ENCODE results near the gene JAK2. TPM values are rescaled to one million over a fixed set of nuclear protein-coding genes. Genes with fewer than 3 reads are reported as not detected.
"Not testable (repeated sequence)": the region's sequence is repeated elsewhere in the genome, so short reads cannot be mapped to it uniquely, and the experiment has no call there.

Gene JAK2
- total RNA-seq, 1 experiment from 2014 or later: 1.4 TPM

- H3K4me3 Mint-ChIP-seq (ENCODE audit: unreplicated experiment): no peak overlapping the region
- no peak for TF ChIP-seq CTCF (IDR thresholded peaks at IDR 0.05; ENCODE audit: insufficient read depth in 1 of 2, low read depth in 1 of 2, low read length in 1 of 2, severe bottlenecking in 1 of 2, unreplicated experiment in 1 of 2)
- CTCF ChIA-PET: no interaction called here
- no peak overlapping the region for H3K4me3 ChIP-seq (ENCODE audit: low read depth, low read length)
- intact Hi-C loops (cut with micrococcal nuclease; ENCODE audit: unreplicated experiment): no loop called here
- no peaks in the 10 kb centered on the region for H3K36me3 Mint-ChIP-seq (ENCODE audit: insufficient read depth, unreplicated experiment)
- H3K4me1 Mint-ChIP-seq (ENCODE audit: low read depth, unreplicated experiment): peaks cover 14% of the 10 kb centered on the region
- no peaks in the 10 kb centered on the region for H3K9me3 Mint-ChIP-seq (ENCODE audit: unreplicated experiment)
- no peaks in the 10 kb centered on the region for H3K9me3 ChIP-seq
- no peak for DNase-seq
- no TSS peak for BruUV-seq (replicated peaks)
- H3K27me3 Mint-ChIP-seq (ENCODE audit: insufficient read depth, unreplicated experiment): no peaks in the 10 kb centered on the region
- POLR2A ChIA-PET: no interaction called here
- no peak overlapping the region for H3K27ac Mint-ChIP-seq (ENCODE audit: unreplicated experiment)
- H3K36me3 ChIP-seq (ENCODE audit: control insufficient read depth, insufficient read depth, low read length): no peaks in the 10 kb centered on the region
- H3K27me3 ChIP-seq (replicated peaks; ENCODE audit: control insufficient read depth, insufficient read depth, low read length): no peaks in the 10 kb centered on the region
- no peaks in the 10 kb centered on the region for H3K4me1 ChIP-seq
Observed at GRCh38 chr9:4937446-4937845, 47.6 kb upstream of the JAK2 start.

- Histone ChIP-seq H3K27me3 (replicated peaks; ENCODE audit: control insufficient read depth, insufficient read depth, low read length) (no peaks in the 10 kb centered on the region), H3K9me3 (no peaks in the 10 kb centered on the region), H3K36me3 (ENCODE audit: control insufficient read depth, insufficient read depth, low read length) (no peaks in the 10 kb centered on the region), H3K4me1 (no peaks in the 10 kb centered on the region), H3K4me3 (ENCODE audit: low read depth, low read length) (no peak overlapping the region)
- no TSS peak for BruUV-seq (replicated peaks)
- CTCF ChIA-PET: no interaction called here
- TF ChIP-seq CTCF (IDR thresholded peaks at IDR 0.05; ENCODE audit: insufficient read depth in 1 of 2, low read depth in 1 of 2, low read length in 1 of 2, severe bottlenecking in 1 of 2, unreplicated experiment in 1 of 2): no peak
- H3K9me3 Mint-ChIP-seq (ENCODE audit: unreplicated experiment): no peaks in the 10 kb centered on the region
- H3K4me3 Mint-ChIP-seq (ENCODE audit: unreplicated experiment): no peak overlapping the region
- no peaks in the 10 kb centered on the region for H3K36me3 Mint-ChIP-seq (ENCODE audit: insufficient read depth, unreplicated experiment)
- DNase-seq: no peak
- no peak overlapping the region for H3K27ac Mint-ChIP-seq (ENCODE audit: unreplicated experiment)
- POLR2A ChIA-PET: no interaction called here
- H3K27me3 Mint-ChIP-seq (ENCODE audit: insufficient read depth, unreplicated experiment): no peaks in the 10 kb centered on the region
- intact Hi-C loops (cut with micrococcal nuclease; ENCODE audit: unreplicated experiment): no loop called here
- H3K4me1 Mint-ChIP-seq (ENCODE audit: low read depth, unreplicated experiment): peaks cover 7% of the 10 kb centered on the region
Observed at GRCh38 chr9:4938496-4938895, 46.6 kb upstream of the JAK2 start.

GRCh38 chr9:4939118-4939561 is 45.9 kb upstream of the JAK2 start:
- POLR2A ChIA-PET: no interaction called here
- Mint-ChIP-seq H3K27me3 (ENCODE audit: insufficient read depth, unreplicated experiment) (no peaks in the 10 kb centered on the region), H3K27ac (ENCODE audit: unreplicated experiment) (no peak overlapping the region), H3K9me3 (ENCODE audit: unreplicated experiment) (no peaks in the 10 kb centered on the region), H3K4me3 (ENCODE audit: unreplicated experiment) (no peak overlapping the region), H3K36me3 (ENCODE audit: insufficient read depth, unreplicated experiment) (no peaks in the 10 kb centered on the region), H3K4me1 (ENCODE audit: low read depth, unreplicated experiment) (peaks cover 7% of the 10 kb centered on the region)
- no peak for DNase-seq
- Histone ChIP-seq H3K27me3 (replicated peaks; ENCODE audit: control insufficient read depth, insufficient read depth, low read length) (no peaks in the 10 kb centered on the region), H3K36me3 (ENCODE audit: control insufficient read depth, insufficient read depth, low read length) (no peaks in the 10 kb centered on the region), H3K4me3 (ENCODE audit: low read depth, low read length) (no peak overlapping the region), H3K4me1 (no peaks in the 10 kb centered on the region), H3K9me3 (no peaks in the 10 kb centered on the region)
- no TSS peak for BruUV-seq (replicated peaks)
- CTCF ChIA-PET: no interaction called here
- TF ChIP-seq CTCF (IDR thresholded peaks at IDR 0.05; ENCODE audit: insufficient read depth in 1 of 2, low read depth in 1 of 2, low read length in 1 of 2, severe bottlenecking in 1 of 2, unreplicated experiment in 1 of 2): no peak
- intact Hi-C loops (cut with micrococcal nuclease; ENCODE audit: unreplicated experiment): no loop called here

GRCh38 chr9:4942042-4942691 is 42.9 kb upstream of the JAK2 start:
- H3K9me3 Mint-ChIP-seq (ENCODE audit: unreplicated experiment); DNase-seq; H3K36me3 ChIP-seq (ENCODE audit: control insufficient read depth, insufficient read depth, low read length); H3K36me3 Mint-ChIP-seq (ENCODE audit: insufficient read depth, unreplicated experiment); H3K27me3 Mint-ChIP-seq (ENCODE audit: insufficient read depth, unreplicated experiment); H3K4me3 ChIP-seq (ENCODE audit: low read depth, low read length); BruUV-seq (replicated peaks); H3K4me1 Mint-ChIP-seq (ENCODE audit: low read depth, unreplicated experiment); H3K27me3 ChIP-seq (replicated peaks; ENCODE audit: control insufficient read depth, insufficient read depth, low read length); H3K4me3 Mint-ChIP-seq (ENCODE audit: unreplicated experiment); H3K4me1 ChIP-seq; POLR2A ChIA-PET; intact Hi-C loops (cut with micrococcal nuclease; ENCODE audit: unreplicated experiment); H3K9me3 ChIP-seq; H3K27ac Mint-ChIP-seq (ENCODE audit: unreplicated experiment): not testable (repeated sequence)
- CTCF ChIA-PET: interaction anchor here (0.8 kb wide), 1 partner anchor 46 kb away, joined by 3 read pairs; no protein-coding TSS in a partner anchor

Data from Caco-2 (cell line).